GM23338 (cell line): ENCODE measurements around the gene HJURP.
"Not testable (repeated sequence)": the region's sequence is repeated elsewhere in the genome, so short reads cannot be mapped to it uniquely, and the experiment has no call there.

Experiments
- CREB1 ChIP-seq: fragments of 250-450 bp; sonication (Bioruptor Pico); IDR thresholded peaks from 2 replicates; pipeline ENCODE4 v1.5.0; 2020; ENCODE audit warnings: low read depth, mild to moderate bottlenecking, moderate library complexity
- CTCF ChIP-seq, 2 experiments: fragments of 200-600 bp in 1 of 2; sonication (generic) in 1 of 2; conservative IDR thresholded peaks; 2 replicates each; pipeline versions ENCODE4 v1.5.1 to v1.6.1; 2016 to 2017; ENCODE audit warnings: antibody characterized with exemption in 2 of 2, low read depth in 2 of 2, mild to moderate bottlenecking in 2 of 2, moderate library complexity in 1 of 2
- ETS1 ChIP-seq: IDR thresholded peaks from 2 replicates; pipeline ENCODE4 v1.6.1; 2016; ENCODE audit warnings: antibody characterized with exemption
- EZH2 ChIP-seq: fragments of 200-600 bp; sonication (generic); IDR thresholded peaks from one replicate; pipeline ENCODE4 v1.8.0; 2017; ENCODE audit warnings: antibody characterized with exemption, mild to moderate bottlenecking, low read depth; ENCODE audit not compliant: unreplicated experiment
- EZH2phosphoT487 ChIP-seq: fragments of 200-600 bp; sonication (generic); IDR thresholded peaks from one replicate; pipeline ENCODE4 v1.8.1; 2018; ENCODE audit warnings: antibody characterized with exemption; ENCODE audit not compliant: unreplicated experiment
- JUNB ChIP-seq: IDR thresholded peaks from one replicate; pipeline ENCODE4 v1.6.1; 2016; ENCODE audit warnings: antibody characterized with exemption; ENCODE audit not compliant: unreplicated experiment
- POLR2AphosphoS5 ChIP-seq: IDR thresholded peaks from 2 replicates; pipeline ENCODE4 v1.6.1; 2016; ENCODE audit warnings: antibody characterized with exemption, low read depth
- STAT1 ChIP-seq: IDR thresholded peaks from one replicate; pipeline ENCODE4 v1.6.1; 2016; ENCODE audit warnings: antibody characterized with exemption; ENCODE audit not compliant: unreplicated experiment

- TF ChIP-seq CTCF (conservative IDR thresholded peaks at IDR 0.05; ENCODE audit: low read depth in 2 of 2); EZH2; POLR2AphosphoS5; ETS1; CREB1 (CRISPR knock-in tag); EZH2phosphoT487; STAT1; JUNB: not testable (repeated sequence)
Measured at GRCh38 chr2:233896253-233896652, 41.9 kb upstream of the HJURP start.
